ENCODE measurements around the gene OR10P1.

OR10P1 gene

GRCh38 chr12:55679691-55680090, 43.0 kb downstream of the OR10P1 start:
- DNase-seq, result no peak
- no peaks in the 10 kb centered on the region for H3K79me2 ChIP-seq (ENCODE audit: low read length)
- H3K9ac ChIP-seq (ENCODE audit: low read length), result no peak overlapping the region
- no peaks in the 10 kb centered on the region for H4K20me1 ChIP-seq (ENCODE audit: insufficient read depth, low read length)
- no peaks in the 10 kb centered on the region for H3F3A ChIP-seq (ENCODE audit: insufficient read depth, low read length)
- H3K4me1 ChIP-seq (ENCODE audit: low read length), result no peaks in the 10 kb centered on the region
- H3K36me3 ChIP-seq (replicated peaks; ENCODE audit: insufficient read depth, low read length), result no peaks in the 10 kb centered on the region
- H3K27me3 ChIP-seq (replicated peaks; ENCODE audit: insufficient read depth, low read length), result peaks cover 5% of the 10 kb centered on the region; the same call in 1 of the 2 replicates
- no peak overlapping the region for H3K4me3 ChIP-seq (ENCODE audit: low read length)
- H2AFZ ChIP-seq (ENCODE audit: low read length), result no peak overlapping the region
- H3K4me2 ChIP-seq (ENCODE audit: low read depth, low read length), result no peak overlapping the region
- H3K9me3 ChIP-seq (replicated peaks; ENCODE audit: insufficient read depth, low read length), result no peaks in the 10 kb centered on the region
- TF ChIP-seq CTCF (IDR thresholded peaks at IDR 0.05; ENCODE audit: low read length) (no peak), EZH2 (optimal IDR thresholded peaks at IDR 0.05; ENCODE audit: low read depth, low read length) (no peak), EZH2phosphoT487 (IDR thresholded peaks at IDR 0.05; ENCODE audit: low read length) (no peak)
- no peaks in the 10 kb centered on the region for H3K9me2 ChIP-seq (replicated peaks; ENCODE audit: insufficient read depth, low read length)
- no peak overlapping the region for H3K27ac ChIP-seq (ENCODE audit: low read length)

GRCh38 chr12:55681142-55682077, 44.7 kb downstream of the OR10P1 start:
- no peak overlapping the region for H3K27ac ChIP-seq (ENCODE audit: low read length)
- no peaks in the 10 kb centered on the region for H3K36me3 ChIP-seq (replicated peaks; ENCODE audit: insufficient read depth, low read length)
- no peaks in the 10 kb centered on the region for H3K79me2 ChIP-seq (ENCODE audit: low read length)
- H2AFZ ChIP-seq (ENCODE audit: low read length), result no peak overlapping the region
- H3K9ac ChIP-seq (ENCODE audit: low read length), result no peak overlapping the region
- no peaks in the 10 kb centered on the region for H3K9me2 ChIP-seq (replicated peaks; ENCODE audit: insufficient read depth, low read length)
- no peak for TF ChIP-seq EZH2phosphoT487 (IDR thresholded peaks at IDR 0.05; ENCODE audit: low read length)
- TF ChIP-seq CTCF (IDR thresholded peaks at IDR 0.05; ENCODE audit: low read length), result no peak
- no peak for TF ChIP-seq EZH2 (optimal IDR thresholded peaks at IDR 0.05; ENCODE audit: low read depth, low read length)
- no peaks in the 10 kb centered on the region for H4K20me1 ChIP-seq (ENCODE audit: insufficient read depth, low read length)
- no peak overlapping the region for H3K4me2 ChIP-seq (ENCODE audit: low read depth, low read length)
- H3K4me1 ChIP-seq (ENCODE audit: low read length), result no peaks in the 10 kb centered on the region
- H3F3A ChIP-seq (ENCODE audit: insufficient read depth, low read length), result no peaks in the 10 kb centered on the region
- H3K9me3 ChIP-seq (replicated peaks; ENCODE audit: insufficient read depth, low read length), result no peaks in the 10 kb centered on the region
- no peak for DNase-seq
- peaks cover 5% of the 10 kb centered on the region; the same call in 1 of the 2 replicates for H3K27me3 ChIP-seq (replicated peaks; ENCODE audit: insufficient read depth, low read length)
- no peak overlapping the region for H3K4me3 ChIP-seq (ENCODE audit: low read length)

- no peak overlapping the region for H3K4me2 ChIP-seq (ENCODE audit: low read depth, low read length)
- no peaks in the 10 kb centered on the region for H3K36me3 ChIP-seq (replicated peaks; ENCODE audit: insufficient read depth, low read length)
- no peaks in the 10 kb centered on the region for H3K9me3 ChIP-seq (replicated peaks; ENCODE audit: insufficient read depth, low read length)
- H3K79me2 ChIP-seq (ENCODE audit: low read length), result no peaks in the 10 kb centered on the region
- H3K9me2 ChIP-seq (replicated peaks; ENCODE audit: insufficient read depth, low read length), result no peaks in the 10 kb centered on the region
- no peaks in the 10 kb centered on the region for H3F3A ChIP-seq (ENCODE audit: insufficient read depth, low read length)
- no peak for DNase-seq
- H3K27ac ChIP-seq (ENCODE audit: low read length), result no peak overlapping the region
- no peak overlapping the region for H2AFZ ChIP-seq (ENCODE audit: low read length)
- no peak overlapping the region for H3K9ac ChIP-seq (ENCODE audit: low read length)
- TF ChIP-seq EZH2phosphoT487 (IDR thresholded peaks at IDR 0.05; ENCODE audit: low read length) (no peak), CTCF (IDR thresholded peaks at IDR 0.05; ENCODE audit: low read length) (no peak), EZH2 (optimal IDR thresholded peaks at IDR 0.05; ENCODE audit: low read depth, low read length) (no peak)
- no peak overlapping the region for H3K4me3 ChIP-seq (ENCODE audit: low read length)
- peaks cover 5% of the 10 kb centered on the region; the same call in 1 of the 2 replicates for H3K27me3 ChIP-seq (replicated peaks; ENCODE audit: insufficient read depth, low read length)
- H4K20me1 ChIP-seq (ENCODE audit: insufficient read depth, low read length), result no peaks in the 10 kb centered on the region
- no peaks in the 10 kb centered on the region for H3K4me1 ChIP-seq (ENCODE audit: low read length)
Measured at GRCh38 chr12:55682087-55682796, 45.5 kb downstream of the OR10P1 start.

Measured in MM.1S (cell line).